ENCODE measurements around the gene CCM2L. TPM values are rescaled to one million over a fixed set of nuclear protein-coding genes. Genes with fewer than 3 reads are reported as not detected.

Gene CCM2L
- polyA plus RNA-seq, 1 of the 3 experiments (the other 2 are of a cell fraction): not detected

GRCh38 chr20:32045999-32046398, 35.8 kb downstream of the CCM2L start (continued):
- TF ChIP-seq TAF1 (IDR thresholded peaks at IDR 0.05; ENCODE audit: borderline replicate concordance, low read depth, low read length) (no peak), MAX (IDR thresholded peaks at IDR 0.05; ENCODE audit: low read depth) (no peak)
- TF ChIP-seq, protein P1, sequence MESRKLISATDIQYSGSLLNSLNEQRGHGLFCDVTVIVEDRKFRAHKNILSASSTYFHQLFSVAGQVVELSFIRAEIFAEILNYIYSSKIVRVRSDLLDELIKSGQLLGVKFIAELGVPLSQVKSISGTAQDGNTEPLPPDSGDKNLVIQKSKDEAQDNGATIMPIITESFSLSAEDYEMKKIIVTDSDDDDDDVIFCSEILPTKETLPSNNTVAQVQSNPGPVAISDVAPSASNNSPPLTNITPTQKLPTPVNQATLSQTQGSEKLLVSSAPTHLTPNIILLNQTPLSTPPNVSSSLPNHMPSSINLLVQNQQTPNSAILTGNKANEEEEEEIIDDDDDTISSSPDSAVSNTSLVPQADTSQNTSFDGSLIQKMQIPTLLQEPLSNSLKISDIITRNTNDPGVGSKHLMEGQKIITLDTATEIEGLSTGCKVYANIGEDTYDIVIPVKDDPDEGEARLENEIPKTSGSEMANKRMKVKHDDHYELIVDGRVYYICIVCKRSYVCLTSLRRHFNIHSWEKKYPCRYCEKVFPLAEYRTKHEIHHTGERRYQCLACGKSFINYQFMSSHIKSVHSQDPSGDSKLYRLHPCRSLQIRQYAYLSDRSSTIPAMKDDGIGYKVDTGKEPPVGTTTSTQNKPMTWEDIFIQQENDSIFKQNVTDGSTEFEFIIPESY (IDR thresholded peaks at IDR 0.05; ENCODE audit: borderline replicate concordance, low read depth): no peak

- no peak for DNase-seq
- Histone ChIP-seq H3K9ac (no peak overlapping the region), H2AFZ (ENCODE audit: low read depth) (no peak overlapping the region), H3K9me3 (no peaks in the 10 kb centered on the region), H4K20me1 (ENCODE audit: insufficient read depth) (no peaks in the 10 kb centered on the region), H3K36me3 (replicated peaks in 1 of 2; ENCODE audit: control insufficient read depth in 1 of 2, insufficient read depth in 2 of 2, low read length in 1 of 2) (no peaks in the 10 kb centered on the region), H3K27ac (ENCODE audit: low read depth in 2 of 2, low read length in 1 of 2) (no peak overlapping the region), H3F3A (replicated peaks; ENCODE audit: insufficient read depth) (no peaks in the 10 kb centered on the region), H3K79me2 (ENCODE audit: insufficient read depth) (no peaks in the 10 kb centered on the region), H3K4me2 (no peak overlapping the region), H3K9me2 (no peaks in the 10 kb centered on the region), H3K4me1 (ENCODE audit: control insufficient read depth in 1 of 2, insufficient read depth in 2 of 2, low read depth in 1 of 2, low read length in 1 of 2) (no peaks in the 10 kb centered on the region; a peak in 1 of 4 replicates), H3K4me3 (ENCODE audit: low read depth in 2 of 2, low read length in 1 of 2) (no peak overlapping the region), H3K27me3 (ENCODE audit: insufficient read depth) (peaks cover 51% of the 10 kb centered on the region)
- 62% methylated on average over 4 of the region's 4 CpGs for WGBS (ENCODE audit: low lambda C conversion rate)
- ChIA-PET POLR2A (no interaction called here), CTCF (no interaction called here)
- no peak for TF ChIP-seq JUND (IDR thresholded peaks at IDR 0.05)
- TF ChIP-seq TCF12 (IDR thresholded peaks at IDR 0.05): no peak
- no peak for TF ChIP-seq SMC3 (IDR thresholded peaks at IDR 0.05; ENCODE audit: low read depth, low read length)
- no peak for TF ChIP-seq PBX3 (IDR thresholded peaks at IDR 0.05)
Measured at GRCh38 chr20:32050324-32050841, 40.1 kb downstream of the CCM2L start.

DNA sequence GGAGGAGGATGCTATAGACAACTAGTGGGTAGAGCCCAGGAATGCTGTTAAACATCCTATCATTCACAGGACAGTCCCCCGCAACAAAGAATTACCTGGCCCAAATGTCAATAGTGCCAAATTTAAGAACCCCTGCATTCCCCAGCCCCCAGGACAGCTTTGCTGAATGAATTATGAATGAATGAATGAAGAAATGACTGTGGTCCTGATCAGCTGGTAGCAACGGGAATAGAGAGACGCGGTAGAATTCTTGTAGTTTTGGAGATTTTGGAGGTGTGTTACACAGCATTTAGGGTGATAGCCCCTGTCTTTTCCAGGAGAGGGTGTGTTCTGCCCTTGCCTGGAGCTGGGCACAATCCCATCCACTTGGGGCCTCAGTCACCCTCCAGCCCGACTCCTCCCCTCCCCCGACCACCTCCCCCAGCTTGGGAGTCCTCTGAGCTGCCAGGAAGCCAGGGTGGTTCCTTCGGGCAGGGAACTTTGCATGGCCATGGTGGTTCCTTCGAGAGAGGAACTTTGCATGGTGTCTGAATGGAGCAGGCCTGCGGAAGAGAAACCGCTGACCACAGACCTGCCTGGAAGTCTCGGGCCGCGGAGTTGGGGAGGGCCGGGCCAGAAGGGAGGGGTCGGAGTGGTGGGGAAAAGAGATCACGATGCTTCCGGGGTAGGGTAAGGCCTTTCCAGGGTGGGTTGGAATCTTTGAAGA, 40.8 kb downstream of the CCM2L start:
- CTCF ChIA-PET: no interaction called here
- POLR2A ChIA-PET: no interaction called here
- TF ChIP-seq EP300 (IDR thresholded peaks at IDR 0.05; ENCODE audit: borderline replicate concordance in 1 of 2, low read depth in 1 of 2, low read length in 1 of 2) (no peak), RXRA (IDR thresholded peaks at IDR 0.05; ENCODE audit: borderline replicate concordance, low read depth) (no peak), POLR2AphosphoS5 (IDR thresholded peaks at IDR 0.05; ENCODE audit: low read depth, low read length) (no peak), FOXM1 (IDR thresholded peaks at IDR 0.05; ENCODE audit: low read depth) (no peak), FOXJ3 (CRISPR knock-in tag; IDR thresholded peaks at IDR 0.05) (no peak), NRF1 (IDR thresholded peaks at IDR 0.05; ENCODE audit: low read depth, low read length) (no peak), RAD21 (IDR thresholded peaks at IDR 0.05; ENCODE audit: low read length) (no peak), PBX3 (IDR thresholded peaks at IDR 0.05) (no peak)
- TF ChIP-seq, protein P2, sequence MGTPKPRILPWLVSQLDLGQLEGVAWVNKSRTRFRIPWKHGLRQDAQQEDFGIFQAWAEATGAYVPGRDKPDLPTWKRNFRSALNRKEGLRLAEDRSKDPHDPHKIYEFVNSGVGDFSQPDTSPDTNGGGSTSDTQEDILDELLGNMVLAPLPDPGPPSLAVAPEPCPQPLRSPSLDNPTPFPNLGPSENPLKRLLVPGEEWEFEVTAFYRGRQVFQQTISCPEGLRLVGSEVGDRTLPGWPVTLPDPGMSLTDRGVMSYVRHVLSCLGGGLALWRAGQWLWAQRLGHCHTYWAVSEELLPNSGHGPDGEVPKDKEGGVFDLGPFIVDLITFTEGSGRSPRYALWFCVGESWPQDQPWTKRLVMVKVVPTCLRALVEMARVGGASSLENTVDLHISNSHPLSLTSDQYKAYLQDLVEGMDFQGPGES (IDR thresholded peaks at IDR 0.05; ENCODE audit: low read depth, low read length): no peak
- TF ChIP-seq, protein P3, sequence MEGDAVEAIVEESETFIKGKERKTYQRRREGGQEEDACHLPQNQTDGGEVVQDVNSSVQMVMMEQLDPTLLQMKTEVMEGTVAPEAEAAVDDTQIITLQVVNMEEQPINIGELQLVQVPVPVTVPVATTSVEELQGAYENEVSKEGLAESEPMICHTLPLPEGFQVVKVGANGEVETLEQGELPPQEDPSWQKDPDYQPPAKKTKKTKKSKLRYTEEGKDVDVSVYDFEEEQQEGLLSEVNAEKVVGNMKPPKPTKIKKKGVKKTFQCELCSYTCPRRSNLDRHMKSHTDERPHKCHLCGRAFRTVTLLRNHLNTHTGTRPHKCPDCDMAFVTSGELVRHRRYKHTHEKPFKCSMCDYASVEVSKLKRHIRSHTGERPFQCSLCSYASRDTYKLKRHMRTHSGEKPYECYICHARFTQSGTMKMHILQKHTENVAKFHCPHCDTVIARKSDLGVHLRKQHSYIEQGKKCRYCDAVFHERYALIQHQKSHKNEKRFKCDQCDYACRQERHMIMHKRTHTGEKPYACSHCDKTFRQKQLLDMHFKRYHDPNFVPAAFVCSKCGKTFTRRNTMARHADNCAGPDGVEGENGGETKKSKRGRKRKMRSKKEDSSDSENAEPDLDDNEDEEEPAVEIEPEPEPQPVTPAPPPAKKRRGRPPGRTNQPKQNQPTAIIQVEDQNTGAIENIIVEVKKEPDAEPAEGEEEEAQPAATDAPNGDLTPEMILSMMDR (IDR thresholded peaks at IDR 0.05): no peak

More for the DNA sequence above, 40.8 kb downstream of the CCM2L start:
- Histone ChIP-seq H3F3A (replicated peaks; ENCODE audit: insufficient read depth) (no peaks in the 10 kb centered on the region), H4K20me1 (ENCODE audit: insufficient read depth) (no peaks in the 10 kb centered on the region), H3K9me3 (no peaks in the 10 kb centered on the region), H3K79me2 (ENCODE audit: insufficient read depth) (no peaks in the 10 kb centered on the region), H3K27ac (ENCODE audit: low read depth in 2 of 2, low read length in 1 of 2) (no peak overlapping the region), H3K9ac (no peak overlapping the region), H3K4me3 (ENCODE audit: low read depth in 2 of 2, low read length in 1 of 2) (no peak overlapping the region), H3K9me2 (no peaks in the 10 kb centered on the region), H2AFZ (ENCODE audit: low read depth) (no peak overlapping the region), H3K4me2 (no peak overlapping the region), H3K27me3 (ENCODE audit: insufficient read depth) (peaks cover 50% of the 10 kb centered on the region), H3K4me1 (ENCODE audit: control insufficient read depth in 1 of 2, insufficient read depth in 2 of 2, low read depth in 1 of 2, low read length in 1 of 2) (no peaks in the 10 kb centered on the region; a peak in 1 of 4 replicates), H3K36me3 (replicated peaks in 1 of 2; ENCODE audit: control insufficient read depth in 1 of 2, insufficient read depth in 2 of 2, low read length in 1 of 2) (no peaks in the 10 kb centered on the region)
- WGBS (ENCODE audit: low lambda C conversion rate): 65% methylated on average over 14 of the region's 17 CpGs
- no peak for DNase-seq

Data from SK-N-SH (cell line).